ENCODE measurements around the gene SLC28A3. TPM values are rescaled to one million over a fixed set of nuclear protein-coding genes. Genes with fewer than 3 reads are reported as not detected.

The SLC28A3 gene
- total and polyA plus RNA-seq, 2 of the 8 experiments (the other 6 are each of a cell fraction or from before 2014, with no cell fraction given): 0.02 TPM; not detected in 1

- H4K5ac ChIP-seq (ENCODE audit: insufficient read length, low read depth, low read length): no peak overlapping the region
- no peak overlapping the region for H3K27ac ChIP-seq (ENCODE audit: low read depth, low read length)
- no peak overlapping the region for H2BK5ac ChIP-seq (ENCODE audit: low read depth, low read length)
- no peak overlapping the region for H4K8ac ChIP-seq (ENCODE audit: extremely low read depth, insufficient read depth, low read length)
- H2AK5ac ChIP-seq (ENCODE audit: low read depth, low read length): no peak overlapping the region
- H3K79me2 ChIP-seq (ENCODE audit: control insufficient read depth in 1 of 2, insufficient read depth in 2 of 2, low read length in 2 of 2): no peaks in the 10 kb centered on the region
- POLR2A ChIA-PET (ENCODE audit: partially characterized antibody): interaction anchor here (1.0 to 1.3 kb wide), 2 partner anchors 12 to 15 kb away, joined by 3 to 4 read pairs; no protein-coding TSS in a partner anchor
- FAIRE-seq: no peak
- H3K4me3 ChIP-seq (ENCODE audit: extremely low read depth in 1 of 4, insufficient read depth in 2 of 4, low read depth in 3 of 4, low read length in 4 of 4): no peak overlapping the region
- H2BK20ac ChIP-seq (ENCODE audit: low read length): no peak overlapping the region
- no peak overlapping the region for H2AFZ ChIP-seq (ENCODE audit: low read length)
- H3K56ac ChIP-seq (replicated peaks; ENCODE audit: insufficient read length, low read depth, low read length): no peak overlapping the region
- H3K14ac ChIP-seq (ENCODE audit: insufficient read length): no peak overlapping the region
- H3K9ac ChIP-seq (replicated peaks in 1 of 4; ENCODE audit: extremely low read depth in 1 of 4, low read depth in 3 of 4, low read length in 3 of 4): peak overlapping the region in 1 of 4 experiments; percentile 11; a peak in 1 of 7 replicates
- H3K23me2 ChIP-seq (ENCODE audit: low read depth, low read length): no peaks in the 10 kb centered on the region
- H2BK15ac ChIP-seq (ENCODE audit: low read length): no peak overlapping the region
- no peaks in the 10 kb centered on the region for H3K27me3 ChIP-seq (replicated peaks in 1 of 4; ENCODE audit: control insufficient read depth in 3 of 4, extremely low read depth in 1 of 4, insufficient read depth in 3 of 4, low read length in 3 of 4)
- no peaks in the 10 kb centered on the region for H3K79me1 ChIP-seq (ENCODE audit: low read depth, low read length)
- H4K20me1 ChIP-seq (replicated peaks in 1 of 2; ENCODE audit: control insufficient read depth in 1 of 2, insufficient read depth in 2 of 2, low read length in 2 of 2): no peaks in the 10 kb centered on the region
- H3K4ac ChIP-seq (replicated peaks; ENCODE audit: insufficient read length, low read depth, low read length): no peak overlapping the region
- H3K36me3 ChIP-seq (ENCODE audit: control insufficient read depth in 2 of 4, insufficient read depth in 4 of 4, low read length in 3 of 4): no peaks in the 10 kb centered on the region
- no peaks in the 10 kb centered on the region for H3K9me3 ChIP-seq (ENCODE audit: insufficient read depth in 2 of 2, low read depth in 1 of 2, low read length in 1 of 2)
- peaks cover 0 to 2% (median 0%) of the 10 kb centered on the region in 4 experiments; a peak in 2 of 7 replicates for H3K4me1 ChIP-seq (replicated peaks in 1 of 4; ENCODE audit: control insufficient read depth in 3 of 4, insufficient read depth in 4 of 4, low read length in 3 of 4)
- H3K23ac ChIP-seq (ENCODE audit: insufficient read length): no peak overlapping the region
- no peak overlapping the region for H2BK120ac ChIP-seq (replicated peaks; ENCODE audit: low read depth, low read length)
- H3K18ac ChIP-seq (ENCODE audit: extremely low read depth, low read length): no peak overlapping the region
- no peak overlapping the region for H4K91ac ChIP-seq (replicated peaks; ENCODE audit: insufficient read length, low read length)
- no peak for TF ChIP-seq EZH2 (IDR thresholded peaks at IDR 0.05; ENCODE audit: low read depth, low read length, severe bottlenecking)
- TF ChIP-seq YY1 (IDR thresholded peaks at IDR 0.05; ENCODE audit: low read depth, low read length): no peak
- no peak for TF ChIP-seq GABPA (IDR thresholded peaks at IDR 0.05; ENCODE audit: borderline replicate concordance, insufficient read depth, low read length)
- WGBS, 2 experiments (ENCODE audit: extremely low coverage in 1 of 2, insufficient coverage in 1 of 2, insufficient read length in 1 of 2, insufficient replicate concordance in 2 of 2, low coverage in 1 of 2, low lambda C conversion rate in 2 of 2, missing lambda C conversion rate in 1 of 2): 94% methylated on average over 4 of the region's 4 CpGs; no CpG with 5 or more reads in 1 of the 2 experiments
- H2BK12ac ChIP-seq (ENCODE audit: low read depth, low read length): no peak overlapping the region
- CTCF ChIA-PET (ENCODE audit: partially characterized antibody): interaction anchor here (0.8 to 5.2 kb wide), 15 partner anchors 8 to 374 kb away, joined by 3 to 38 read pairs (median 4); a partner anchor contains a TSS
- H3K4me2 ChIP-seq (ENCODE audit: insufficient read depth in 1 of 2, low read depth in 2 of 2, low read length in 2 of 2): no peak overlapping the region
- no peak for DNase-seq (ENCODE audit: low read depth in 1 of 2, low spot score in 2 of 2)
Observed at GRCh38 chr9:84293001-84293798, 47.4 kb downstream of the SLC28A3 start.
